ENCODE measurements around the gene APAF1. TPM values are rescaled to one million over a fixed set of nuclear protein-coding genes. Genes with fewer than 3 reads are reported as not detected.
A peak's percentile ranks its signal among the peaks of the same experiment; 100 is the strongest.

APAF1 gene
- total and polyA plus RNA-seq, 9 of the 15 experiments (the other 6 are each of a cell fraction or from before 2014, with no cell fraction given), result 5.1 to 15.7 (median 9.9) TPM

- TF ChIP-seq TRIM24 (IDR thresholded peaks at IDR 0.05), result no peak
- TF ChIP-seq, protein P1, sequence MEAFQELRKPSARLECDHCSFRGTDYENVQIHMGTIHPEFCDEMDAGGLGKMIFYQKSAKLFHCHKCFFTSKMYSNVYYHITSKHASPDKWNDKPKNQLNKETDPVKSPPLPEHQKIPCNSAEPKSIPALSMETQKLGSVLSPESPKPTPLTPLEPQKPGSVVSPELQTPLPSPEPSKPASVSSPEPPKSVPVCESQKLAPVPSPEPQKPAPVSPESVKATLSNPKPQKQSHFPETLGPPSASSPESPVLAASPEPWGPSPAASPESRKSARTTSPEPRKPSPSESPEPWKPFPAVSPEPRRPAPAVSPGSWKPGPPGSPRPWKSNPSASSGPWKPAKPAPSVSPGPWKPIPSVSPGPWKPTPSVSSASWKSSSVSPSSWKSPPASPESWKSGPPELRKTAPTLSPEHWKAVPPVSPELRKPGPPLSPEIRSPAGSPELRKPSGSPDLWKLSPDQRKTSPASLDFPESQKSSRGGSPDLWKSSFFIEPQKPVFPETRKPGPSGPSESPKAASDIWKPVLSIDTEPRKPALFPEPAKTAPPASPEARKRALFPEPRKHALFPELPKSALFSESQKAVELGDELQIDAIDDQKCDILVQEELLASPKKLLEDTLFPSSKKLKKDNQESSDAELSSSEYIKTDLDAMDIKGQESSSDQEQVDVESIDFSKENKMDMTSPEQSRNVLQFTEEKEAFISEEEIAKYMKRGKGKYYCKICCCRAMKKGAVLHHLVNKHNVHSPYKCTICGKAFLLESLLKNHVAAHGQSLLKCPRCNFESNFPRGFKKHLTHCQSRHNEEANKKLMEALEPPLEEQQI (IDR thresholded peaks at IDR 0.05), result no peak
- TF ChIP-seq BCL6 (CRISPR knock-in tag; IDR thresholded peaks at IDR 0.05), result no peak
- no peak for TF ChIP-seq ZFPM2 (CRISPR knock-in tag; IDR thresholded peaks at IDR 0.05)
- TF ChIP-seq SRSF9 (IDR thresholded peaks at IDR 0.05; ENCODE audit: borderline replicate concordance, low read depth, low read length), result no peak
- no peak for TF ChIP-seq NFYB (IDR thresholded peaks at IDR 0.05; ENCODE audit: extremely low read depth, insufficient read length)
- TF ChIP-seq TCFL5 (CRISPR knock-in tag; conservative IDR thresholded peaks at IDR 0.05), result no peak
- TF ChIP-seq NR3C1 (CRISPR knock-in tag; IDR thresholded peaks at IDR 0.05), result no peak
- TF ChIP-seq, protein P2, sequence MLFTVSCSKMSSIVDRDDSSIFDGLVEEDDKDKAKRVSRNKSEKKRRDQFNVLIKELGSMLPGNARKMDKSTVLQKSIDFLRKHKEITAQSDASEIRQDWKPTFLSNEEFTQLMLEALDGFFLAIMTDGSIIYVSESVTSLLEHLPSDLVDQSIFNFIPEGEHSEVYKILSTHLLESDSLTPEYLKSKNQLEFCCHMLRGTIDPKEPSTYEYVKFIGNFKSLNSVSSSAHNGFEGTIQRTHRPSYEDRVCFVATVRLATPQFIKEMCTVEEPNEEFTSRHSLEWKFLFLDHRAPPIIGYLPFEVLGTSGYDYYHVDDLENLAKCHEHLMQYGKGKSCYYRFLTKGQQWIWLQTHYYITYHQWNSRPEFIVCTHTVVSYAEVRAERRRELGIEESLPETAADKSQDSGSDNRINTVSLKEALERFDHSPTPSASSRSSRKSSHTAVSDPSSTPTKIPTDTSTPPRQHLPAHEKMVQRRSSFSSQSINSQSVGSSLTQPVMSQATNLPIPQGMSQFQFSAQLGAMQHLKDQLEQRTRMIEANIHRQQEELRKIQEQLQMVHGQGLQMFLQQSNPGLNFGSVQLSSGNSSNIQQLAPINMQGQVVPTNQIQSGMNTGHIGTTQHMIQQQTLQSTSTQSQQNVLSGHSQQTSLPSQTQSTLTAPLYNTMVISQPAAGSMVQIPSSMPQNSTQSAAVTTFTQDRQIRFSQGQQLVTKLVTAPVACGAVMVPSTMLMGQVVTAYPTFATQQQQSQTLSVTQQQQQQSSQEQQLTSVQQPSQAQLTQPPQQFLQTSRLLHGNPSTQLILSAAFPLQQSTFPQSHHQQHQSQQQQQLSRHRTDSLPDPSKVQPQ (CRISPR knock-in tag; IDR thresholded peaks at IDR 0.05; ENCODE audit: borderline replicate concordance), result no peak
- TF ChIP-seq ZBTB1 (CRISPR knock-in tag; IDR thresholded peaks at IDR 0.05; ENCODE audit: borderline replicate concordance, low read depth), result no peak
- TF ChIP-seq KHSRP (IDR thresholded peaks at IDR 0.05), result no peak
- TF ChIP-seq, protein P3, sequence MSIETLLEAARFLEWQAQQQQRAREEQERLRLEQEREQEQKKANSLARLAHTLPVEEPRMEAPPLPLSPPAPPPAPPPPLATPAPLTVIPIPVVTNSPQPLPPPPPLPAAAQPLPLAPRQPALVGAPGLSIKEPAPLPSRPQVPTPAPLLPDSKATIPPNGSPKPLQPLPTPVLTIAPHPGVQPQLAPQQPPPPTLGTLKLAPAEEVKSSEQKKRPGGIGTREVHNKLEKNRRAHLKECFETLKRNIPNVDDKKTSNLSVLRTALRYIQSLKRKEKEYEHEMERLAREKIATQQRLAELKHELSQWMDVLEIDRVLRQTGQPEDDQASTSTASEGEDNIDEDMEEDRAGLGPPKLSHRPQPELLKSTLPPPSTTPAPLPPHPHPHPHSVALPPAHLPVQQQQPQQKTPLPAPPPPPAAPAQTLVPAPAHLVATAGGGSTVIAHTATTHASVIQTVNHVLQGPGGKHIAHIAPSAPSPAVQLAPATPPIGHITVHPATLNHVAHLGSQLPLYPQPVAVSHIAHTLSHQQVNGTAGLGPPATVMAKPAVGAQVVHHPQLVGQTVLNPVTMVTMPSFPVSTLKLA (conservative IDR thresholded peaks at IDR 0.05), result 0 out of 4 replicates have a peak, but pooled peaks of 1 of the 2 experiments have one; percentile 22
- no peak for TF ChIP-seq TARDBP (IDR thresholded peaks at IDR 0.05)
- no peak for TF ChIP-seq ZNF584 (CRISPR knock-in tag; IDR thresholded peaks at IDR 0.05; ENCODE audit: low read depth)
- TF ChIP-seq ZNF717 (CRISPR knock-in tag; IDR thresholded peaks at IDR 0.05), result no peak
- TF ChIP-seq NR1H2 (CRISPR knock-in tag; IDR thresholded peaks at IDR 0.05), result no peak
- no peak for TF ChIP-seq MIER1 (IDR thresholded peaks at IDR 0.05; ENCODE audit: low read depth)
- no peak for TF ChIP-seq DACH1 (IDR thresholded peaks at IDR 0.05; ENCODE audit: partially characterized antibody)
- no peak for TF ChIP-seq PURB (CRISPR knock-in tag; IDR thresholded peaks at IDR 0.05; ENCODE audit: low read depth)
- no peak for TF ChIP-seq ZFP91 (CRISPR knock-in tag; IDR thresholded peaks at IDR 0.05)
- TF ChIP-seq MAX (CRISPR knock-in tag; IDR thresholded peaks at IDR 0.05), result no peak
- TF ChIP-seq ZNF830 (CRISPR knock-in tag; IDR thresholded peaks at IDR 0.05), result no peak
Measured at GRCh38 chr12:98653866-98654493, 8.9 kb downstream of the APAF1 start (continued).

Measured in K562 (cell line).